Prostate gland (tissue), 2 donors: Measurements from ENCODE around the gene SLC25A47. TPM values are rescaled to one million over a fixed set of nuclear protein-coding genes. Genes with fewer than 3 reads are reported as not detected.
A peak's percentile ranks its signal among the peaks of the same experiment; 100 is the strongest.
"Not testable (repeated sequence)": the region's sequence is repeated elsewhere in the genome, so short reads cannot be mapped to it uniquely, and the experiment has no call there.

Experiments
- DNase-seq: peaks from one replicate; pipeline ENCODE4 v3.0.0-alpha.2; 2019; ENCODE audit warnings: low spot score
- H3K27ac ChIP-seq, 2 donors: fragments of 200-600 bp; sonication (generic); 2 replicates each; pipeline ENCODE4 v1.5.1; 2017 to 2019
- H3K27me3 ChIP-seq: fragments of 200-600 bp; sonication (generic); replicated peaks from 2 replicates; pipeline ENCODE4 v1.5.1; 2019; ENCODE audit not compliant: insufficient read depth
- H3K36me3 ChIP-seq, 2 donors: fragments of 200-600 bp; sonication (generic); 1 replicate in 1 of 2; 2 replicates in 1 of 2; pipeline versions ENCODE4 v1.5.1 to v1.8.1; 2017 to 2019
- H3K4me1 ChIP-seq: fragments of 200-600 bp; sonication (generic); replicated peaks from 2 replicates; pipeline ENCODE4 v1.5.1; 2019
- H3K4me3 ChIP-seq, 2 donors: fragments of 200-600 bp; sonication (generic); 2 replicates each; pipeline ENCODE4 v1.5.1; 2017 to 2019
- H3K9me3 ChIP-seq: fragments of 200-600 bp; sonication (generic); 2 replicates; pipeline ENCODE4 v1.5.1; 2017
- POLR2A ChIP-seq: fragments of 450-650 bp; IDR thresholded peaks from one replicate; pipeline ENCODE4 v1.6.1; 2016; ENCODE audit warnings: antibody characterized with exemption, mild to moderate bottlenecking
- POLR2AphosphoS5 ChIP-seq: sonication (generic); formaldehyde crosslinking; IDR thresholded peaks from one replicate; pipeline ENCODE4 v1.6.1; 2017; ENCODE audit warnings: antibody characterized with exemption
- WGBS: methylation state at CpG from one replicate; pipeline ENCODE4 v1.1.5; 2018; 5-methylcytosine and 5-hydroxymethylcytosine counted together
- intact Hi-C: fragments of 100-400 bp; cut with DNase I; formaldehyde crosslinking; loops from one replicate; pipeline ENCODE4 v1.14.2; 2022
- total RNA-seq, 2 donors: library from RNA; depleted of rRNA; stranded (reverse); fragments of >200 nt; gene quantifications; one replicate each; pipeline ENCODE4 v1.1.0, GENCODE V29; 2016
- TF ChIP-seq, protein P1 (sequence below), 4 experiments: fragments of 200-600 bp in 2 of 4; fragments of 450-650 bp in 2 of 4; sonication (generic) in 2 of 4; IDR thresholded peaks; 1 replicate in 3 of 4; 2 replicates in 1 of 4; pipeline ENCODE4 v1.5.1; 2016 to 2019; ENCODE audit warnings: antibody characterized with exemption in 4 of 4, mild to moderate bottlenecking in 2 of 4, moderate library complexity in 2 of 4

SLC25A47 gene
- total RNA-seq, 2 donors from 2014 or later = 0.51 TPM; not detected in 1

DNA sequence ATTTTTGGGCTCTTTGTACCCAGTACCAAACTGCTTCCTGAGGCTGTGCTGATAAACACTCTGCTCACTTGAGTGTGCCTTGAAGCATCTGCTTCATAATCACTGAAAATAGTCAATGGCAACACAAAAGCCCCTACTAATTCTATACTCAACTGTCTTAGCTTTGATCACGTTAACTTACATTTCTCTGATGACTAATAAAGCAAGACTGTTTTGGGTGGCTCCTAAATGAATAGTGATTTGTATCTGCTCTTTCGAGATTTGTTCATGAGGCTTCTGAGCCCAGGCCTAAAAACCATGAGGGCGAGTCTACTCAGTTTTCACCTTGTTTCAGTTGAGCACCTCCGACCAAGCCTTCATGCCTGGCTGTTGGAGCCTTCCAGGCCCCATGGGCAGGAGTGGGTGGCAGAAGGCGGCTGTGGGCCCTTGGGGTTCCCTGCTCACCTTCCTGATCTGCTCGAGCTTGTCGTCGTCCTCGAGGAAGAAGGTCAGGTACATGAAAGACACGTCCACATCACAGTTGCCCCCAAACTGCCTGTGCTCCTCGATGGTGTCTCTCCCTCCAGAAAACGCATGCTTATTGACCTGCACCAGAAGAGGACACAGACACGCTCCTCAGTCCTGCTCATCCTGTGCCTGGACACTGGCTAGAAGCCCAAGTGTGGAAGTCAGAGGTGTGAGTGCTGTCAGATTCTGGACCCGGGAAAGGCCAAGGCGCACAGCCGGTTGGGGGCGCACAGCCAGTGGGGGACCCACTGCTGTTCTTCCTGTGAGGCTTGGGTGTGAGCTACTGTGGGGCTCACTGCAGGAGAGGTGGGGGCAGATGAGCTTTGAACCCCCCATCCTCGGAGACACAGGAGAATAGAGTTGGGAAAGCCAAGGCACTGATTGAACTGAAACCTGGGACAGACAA, 13.7 kb downstream of the SLC25A47 start:
- intact Hi-C loops = no loop called here

DNA sequence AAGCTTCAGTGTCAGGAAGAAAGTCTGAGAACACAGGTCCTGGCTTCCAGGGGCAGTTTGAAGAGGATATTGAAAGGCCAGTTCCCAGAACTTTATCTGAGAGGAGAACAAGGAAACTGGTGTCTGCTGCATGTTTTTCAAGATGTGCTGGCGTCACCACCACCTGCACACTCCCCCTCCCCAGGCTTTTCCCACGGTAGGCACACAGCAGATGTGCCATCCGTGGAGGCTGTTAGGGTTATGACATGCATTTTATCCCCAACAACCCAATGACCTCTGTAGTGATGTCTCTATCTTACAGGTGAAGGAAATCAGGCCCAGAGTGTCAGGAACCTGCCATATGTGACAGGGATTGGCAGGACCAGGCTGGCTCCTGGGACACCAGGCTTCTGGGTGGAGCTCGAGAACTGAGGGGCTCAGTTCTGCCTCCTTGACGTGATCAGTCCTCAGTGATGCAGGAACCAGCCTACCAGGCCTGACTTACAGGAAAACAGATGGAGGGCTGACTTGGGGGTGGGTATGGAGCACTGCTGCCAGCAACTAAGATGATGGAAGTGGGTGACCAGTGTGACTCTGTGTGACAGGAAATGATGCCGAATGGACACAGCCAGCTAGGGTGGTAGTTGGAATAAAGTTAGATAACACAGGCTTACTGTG, 16.8 kb downstream of the SLC25A47 start:
- Histone ChIP-seq H3K4me1 (no peaks in the 10 kb centered on the region), H3K27ac (no peak overlapping the region), H3K36me3 (peaks cover 0 to 3% of the 10 kb centered on the region in 2 donors), H3K4me3 (no peak overlapping the region), H3K27me3 (no peaks in the 10 kb centered on the region), H3K9me3 (no peaks in the 10 kb centered on the region)
- WGBS = 87% methylated on average over 6 of the region's 6 CpGs
- no peak for DNase-seq
- TF ChIP-seq POLR2A = no peak
- intact Hi-C loops = no loop called here

More for the DNA sequence above, 13.7 kb downstream of the SLC25A47 start:
- Histone ChIP-seq H3K36me3 (peaks cover 0 to 3% of the 10 kb centered on the region in 2 donors), H3K27ac (no peak overlapping the region), H3K27me3 (no peaks in the 10 kb centered on the region), H3K4me1 (no peaks in the 10 kb centered on the region), H3K4me3 (no peak overlapping the region), H3K9me3 (no peaks in the 10 kb centered on the region)
- no peak for DNase-seq
- 92% methylated on average over 17 of the region's 18 CpGs for WGBS
- TF ChIP-seq POLR2AphosphoS5 (no peak), POLR2A (no peak)
- TF ChIP-seq, protein P1, sequence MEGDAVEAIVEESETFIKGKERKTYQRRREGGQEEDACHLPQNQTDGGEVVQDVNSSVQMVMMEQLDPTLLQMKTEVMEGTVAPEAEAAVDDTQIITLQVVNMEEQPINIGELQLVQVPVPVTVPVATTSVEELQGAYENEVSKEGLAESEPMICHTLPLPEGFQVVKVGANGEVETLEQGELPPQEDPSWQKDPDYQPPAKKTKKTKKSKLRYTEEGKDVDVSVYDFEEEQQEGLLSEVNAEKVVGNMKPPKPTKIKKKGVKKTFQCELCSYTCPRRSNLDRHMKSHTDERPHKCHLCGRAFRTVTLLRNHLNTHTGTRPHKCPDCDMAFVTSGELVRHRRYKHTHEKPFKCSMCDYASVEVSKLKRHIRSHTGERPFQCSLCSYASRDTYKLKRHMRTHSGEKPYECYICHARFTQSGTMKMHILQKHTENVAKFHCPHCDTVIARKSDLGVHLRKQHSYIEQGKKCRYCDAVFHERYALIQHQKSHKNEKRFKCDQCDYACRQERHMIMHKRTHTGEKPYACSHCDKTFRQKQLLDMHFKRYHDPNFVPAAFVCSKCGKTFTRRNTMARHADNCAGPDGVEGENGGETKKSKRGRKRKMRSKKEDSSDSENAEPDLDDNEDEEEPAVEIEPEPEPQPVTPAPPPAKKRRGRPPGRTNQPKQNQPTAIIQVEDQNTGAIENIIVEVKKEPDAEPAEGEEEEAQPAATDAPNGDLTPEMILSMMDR (IDR thresholded peaks at IDR 0.05) = no peak

DNA sequence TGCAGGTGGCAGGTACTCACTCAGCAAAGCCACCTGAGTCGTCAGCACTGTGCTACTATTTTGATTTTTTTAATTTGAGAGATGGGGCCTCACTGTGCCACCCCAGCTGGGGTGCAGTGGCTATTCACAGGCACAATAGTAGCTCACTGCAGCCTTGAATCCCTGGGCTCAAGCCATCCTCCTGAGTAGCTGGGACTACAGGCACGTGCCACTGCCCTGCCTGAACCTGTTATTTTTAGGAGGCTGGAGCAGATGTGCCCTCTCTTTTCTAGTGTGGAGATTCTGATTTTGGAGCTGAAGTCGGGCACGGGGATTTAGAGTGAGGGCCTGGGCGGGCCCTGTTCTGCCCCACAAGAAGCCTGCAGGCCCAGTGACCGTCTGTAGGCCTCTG, 17.3 kb downstream of the SLC25A47 start:
- Histone ChIP-seq H3K27ac (no peak overlapping the region), H3K36me3 (peaks cover 0 to 3% of the 10 kb centered on the region in 2 donors), H3K4me1 (no peaks in the 10 kb centered on the region), H3K9me3 (no peaks in the 10 kb centered on the region), H3K4me3 (no peak overlapping the region), H3K27me3 (no peaks in the 10 kb centered on the region)
- no peak for DNase-seq
- 83% methylated on average over 6 of the region's 6 CpGs for WGBS
- intact Hi-C loops = no loop called here
- TF ChIP-seq, protein P1 (IDR thresholded peaks at IDR 0.05) = no peak
- no peak for TF ChIP-seq POLR2AphosphoS5
- TF ChIP-seq POLR2A = no peak

DNA sequence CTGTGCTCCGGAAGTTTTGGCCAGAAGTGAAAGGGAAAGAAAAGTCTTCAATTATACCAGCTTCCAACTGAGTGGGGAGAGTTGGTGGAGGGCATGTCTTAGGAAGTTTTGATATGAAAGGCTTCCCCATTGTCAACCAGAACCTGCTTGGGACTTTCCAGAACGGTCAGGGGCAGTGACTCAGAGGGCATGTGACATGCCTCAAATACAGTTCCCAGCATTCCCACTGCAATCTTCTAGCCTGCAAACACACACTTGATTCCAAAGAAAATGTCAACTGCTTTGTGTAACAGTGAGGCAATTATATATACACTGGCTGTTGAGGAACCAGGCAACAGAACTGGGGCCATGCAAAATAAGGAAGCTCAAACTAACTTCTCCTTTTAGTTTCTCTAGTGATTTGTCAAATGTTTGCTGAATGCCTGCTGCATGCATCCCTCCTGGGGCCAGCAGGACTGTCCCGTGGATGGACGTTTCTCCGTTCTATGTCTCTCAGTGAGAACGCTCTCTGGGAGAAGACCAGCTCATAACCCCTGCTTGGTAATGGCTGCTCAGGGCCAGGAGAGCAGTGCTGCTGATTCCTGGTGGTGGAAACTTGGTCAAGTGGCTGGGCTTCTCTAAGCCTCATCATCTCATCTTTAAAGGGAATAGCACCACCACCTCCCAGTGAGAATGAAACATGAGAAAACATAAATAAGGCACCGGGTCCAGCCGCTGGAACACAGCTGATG, 18.3 kb downstream of the SLC25A47 start:
- Histone ChIP-seq H3K4me1 (no peaks in the 10 kb centered on the region), H3K27me3 (no peaks in the 10 kb centered on the region), H3K4me3 (no peak overlapping the region), H3K36me3 (peaks cover 0 to 3% of the 10 kb centered on the region in 2 donors), H3K9me3 (no peaks in the 10 kb centered on the region), H3K27ac (no peak overlapping the region)
- TF ChIP-seq, protein P1 (IDR thresholded peaks at IDR 0.05) = no peak
- TF ChIP-seq POLR2A (no peak), POLR2AphosphoS5 (peak; percentile 65)
- 63% methylated on average over 8 of the region's 8 CpGs for WGBS
- intact Hi-C loops = no loop called here
- DNase-seq = no peak

DNA sequence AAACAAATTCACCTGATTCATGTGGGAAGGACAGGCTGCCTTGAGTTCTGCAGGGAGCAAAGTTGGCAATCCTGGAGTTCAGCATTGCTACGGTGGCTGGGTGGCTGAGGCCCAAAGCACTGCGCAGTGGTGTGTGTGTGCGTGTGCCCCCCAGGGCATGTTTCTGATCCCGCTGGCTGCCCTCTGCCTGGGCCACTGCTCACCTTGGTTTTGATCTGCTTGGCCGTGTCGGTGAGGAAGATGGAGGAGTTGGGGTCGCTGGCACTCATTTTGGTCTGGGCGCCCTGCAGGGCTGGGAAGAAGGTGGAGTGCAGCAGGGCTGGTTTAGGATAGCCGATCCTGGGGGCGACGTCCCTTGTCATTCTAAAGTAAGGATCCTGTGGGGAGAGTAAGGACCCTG, 19.1 kb downstream of the SLC25A47 start:
- Histone ChIP-seq H3K4me1 (no peaks in the 10 kb centered on the region), H3K9me3 (no peaks in the 10 kb centered on the region), H3K4me3 (no peak overlapping the region), H3K27me3 (no peaks in the 10 kb centered on the region), H3K36me3 (peaks cover 0 to 3% of the 10 kb centered on the region in 2 donors), H3K27ac (no peak overlapping the region)
- intact Hi-C loops = no loop called here
- WGBS = 95% methylated on average over 11 of the region's 11 CpGs
- DNase-seq = no peak
- TF ChIP-seq, protein P1 (IDR thresholded peaks at IDR 0.05) = no peak
- no peak for TF ChIP-seq POLR2A
- TF ChIP-seq POLR2AphosphoS5 = no peak

DNA sequence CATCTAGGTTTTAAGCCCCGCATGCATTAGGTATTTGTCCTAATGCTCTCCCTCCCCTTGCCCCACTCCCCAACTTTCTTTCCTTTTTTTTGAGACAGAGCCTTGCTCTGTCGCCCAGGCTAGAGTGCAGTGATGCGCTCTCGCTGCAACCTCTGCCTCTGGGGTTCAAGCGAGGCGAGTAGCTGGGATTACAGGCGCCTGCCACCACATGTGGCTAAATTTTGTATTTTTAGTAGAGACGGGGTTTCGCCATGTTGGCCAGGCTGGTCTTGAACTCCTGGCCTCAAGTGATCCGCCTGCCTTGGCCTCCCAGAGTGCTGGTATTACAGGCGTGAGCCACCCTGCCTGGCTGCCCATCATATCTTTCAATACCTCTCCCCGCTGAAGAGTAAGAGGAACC, 19.7 kb downstream of the SLC25A47 start:
- 96% methylated on average over 12 of the region's 12 CpGs for WGBS
- DNase-seq, intact Hi-C loops, H3K4me1 ChIP-seq, H3K4me3 ChIP-seq, H3K27ac ChIP-seq, H3K36me3 ChIP-seq, H3K9me3 ChIP-seq, H3K27me3 ChIP-seq: not testable (repeated sequence)

DNA sequence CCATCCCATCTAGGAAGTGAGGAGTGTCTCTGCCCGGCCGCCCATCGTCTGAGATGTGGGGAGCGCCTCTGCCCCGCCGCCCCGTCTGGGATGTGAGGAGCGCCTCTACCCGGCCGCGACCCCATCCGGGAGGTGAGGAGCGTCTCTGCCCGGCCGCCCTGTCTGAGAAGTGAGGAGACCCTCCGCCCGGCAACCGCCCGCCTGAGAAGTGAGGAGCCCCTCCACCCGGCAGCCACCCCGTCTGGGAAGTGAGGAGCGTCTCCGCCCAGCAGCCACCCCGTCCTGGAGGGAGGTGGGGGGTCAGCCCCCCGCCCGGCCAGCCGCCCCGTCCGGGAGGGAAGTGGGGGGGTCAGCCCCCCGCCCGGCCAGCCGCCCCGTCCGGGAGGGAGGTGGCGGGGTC, 21.5 kb downstream of the SLC25A47 start:
- H3K36me3 ChIP-seq, H3K9me3 ChIP-seq, H3K27ac ChIP-seq, H3K4me3 ChIP-seq, H3K27me3 ChIP-seq, DNase-seq, H3K4me1 ChIP-seq, intact Hi-C loops: not testable (repeated sequence)
- WGBS = 67% methylated on average over 3 of the region's 35 CpGs
